MG63 (cell line): ENCODE measurements around the gene MICALL2. TPM values are rescaled to one million over a fixed set of nuclear protein-coding genes. Genes with fewer than 3 reads are reported as not detected.
"Not testable (repeated sequence)": the region's sequence is repeated elsewhere in the genome, so short reads cannot be mapped to it uniquely, and the experiment has no call there.

Source experiments
- DNase-seq: peaks from one replicate; pipeline ENCODE4 v3.0.0-alpha.2; 2020
- H3K27me3 ChIP-seq: fragments of 250-450 bp; sonication (Bioruptor Pico); 2 replicates; pipeline ENCODE4 v1.5.1; 2020; ENCODE audit warnings: mild to moderate bottlenecking, moderate library complexity
- H3K36me3 ChIP-seq: fragments of 250-450 bp; sonication (Bioruptor Pico); 2 replicates; pipeline ENCODE4 v1.5.1; 2020; ENCODE audit warnings: mild to moderate bottlenecking, moderate library complexity
- H3K4me3 ChIP-seq: fragments of 250-450 bp; sonication (Bioruptor Pico); 2 replicates; pipeline ENCODE4 v1.5.1; 2020; ENCODE audit warnings: mild to moderate bottlenecking, moderate library complexity
- H3K9me3 ChIP-seq: fragments of 250-450 bp; sonication (Bioruptor Pico); 2 replicates; pipeline ENCODE4 v1.5.1; 2020; ENCODE audit warnings: mild to moderate bottlenecking, moderate library complexity
- total RNA-seq: library from RNA; depleted of rRNA; stranded (reverse); fragments of >200 nt; shearing (Covaris generic); gene quantifications from 2 replicates; pipeline ENCODE4 v1.2.3, GENCODE V29; 2014; ENCODE audit warnings: low replicate concordance

Gene MICALL2
- total RNA-seq, 1 experiment from 2014 or later, result 13.5 TPM

GRCh38 chr7:1446620-1447032, 12.6 kb downstream of the MICALL2 start:
- DNase-seq, result no peak
- Histone ChIP-seq H3K9me3 (no peaks in the 10 kb centered on the region), H3K27me3 (no peaks in the 10 kb centered on the region), H3K4me3 (no peak overlapping the region), H3K36me3 (no peaks in the 10 kb centered on the region; the same call in 1 of the 2 replicates)

GRCh38 chr7:1446026-1446425, 13.2 kb downstream of the MICALL2 start:
- not testable (repeated sequence) for H3K27me3 ChIP-seq, H3K36me3 ChIP-seq, H3K4me3 ChIP-seq, H3K9me3 ChIP-seq, DNase-seq

- no peaks in the 10 kb centered on the region; the same call in 1 of the 2 replicates for H3K36me3 ChIP-seq
- no peak overlapping the region for H3K4me3 ChIP-seq
- no peaks in the 10 kb centered on the region for H3K9me3 ChIP-seq
- H3K27me3 ChIP-seq, result no peaks in the 10 kb centered on the region
- no peak for DNase-seq
Measured at GRCh38 chr7:1445341-1445740, 13.9 kb downstream of the MICALL2 start.

- no peaks in the 10 kb centered on the region for H3K9me3 ChIP-seq
- H3K36me3 ChIP-seq, result no peaks in the 10 kb centered on the region; the same call in 1 of the 2 replicates
- H3K4me3 ChIP-seq, result no peak overlapping the region
- H3K27me3 ChIP-seq, result no peaks in the 10 kb centered on the region
- DNase-seq, result no peak
Measured at GRCh38 chr7:1444925-1445322, 14.3 kb downstream of the MICALL2 start.

- no peaks in the 10 kb centered on the region for H3K27me3 ChIP-seq
Measured at GRCh38 chr7:1444214-1444924, 14.9 kb downstream of the MICALL2 start.

GRCh38 chr7:1443587-1444200, 15.6 kb downstream of the MICALL2 start:
- H3K27me3 ChIP-seq, H3K36me3 ChIP-seq, H3K9me3 ChIP-seq, DNase-seq, H3K4me3 ChIP-seq: not testable (repeated sequence)

More at GRCh38 chr7:1444214-1444924, 14.9 kb downstream of the MICALL2 start:
- Histone ChIP-seq H3K4me3 (no peak overlapping the region), H3K9me3 (no peaks in the 10 kb centered on the region), H3K36me3 (peaks cover 2% of the 10 kb centered on the region; the same call in 1 of the 2 replicates)
- DNase-seq, result no peak

- H3K27me3 ChIP-seq, result no peaks in the 10 kb centered on the region
- H3K4me3 ChIP-seq, result no peak overlapping the region
- no peak for DNase-seq
- no peaks in the 10 kb centered on the region for H3K9me3 ChIP-seq
- peaks cover 5% of the 10 kb centered on the region; the same call in 1 of the 2 replicates for H3K36me3 ChIP-seq
Measured at GRCh38 chr7:1442355-1443124, 16.7 kb downstream of the MICALL2 start.

GRCh38 chr7:1441615-1442354, 17.5 kb downstream of the MICALL2 start:
- Histone ChIP-seq H3K4me3 (no peak overlapping the region), H3K9me3 (no peaks in the 10 kb centered on the region), H3K36me3 (peaks cover 5% of the 10 kb centered on the region; the same call in 1 of the 2 replicates), H3K27me3 (no peaks in the 10 kb centered on the region)
- DNase-seq, result no peak

- no peaks in the 10 kb centered on the region for H3K27me3 ChIP-seq
- H3K4me3 ChIP-seq, result no peak overlapping the region
- no peak for DNase-seq
- peaks cover 5% of the 10 kb centered on the region; the same call in 1 of the 2 replicates for H3K36me3 ChIP-seq
- no peaks in the 10 kb centered on the region for H3K9me3 ChIP-seq
Measured at GRCh38 chr7:1440620-1441019, 18.6 kb downstream of the MICALL2 start.

GRCh38 chr7:1439373-1440363, 19.6 kb downstream of the MICALL2 start:
- DNase-seq, result no peak
- peaks cover 5% of the 10 kb centered on the region; the same call in 1 of the 2 replicates for H3K36me3 ChIP-seq
- H3K27me3 ChIP-seq, result no peaks in the 10 kb centered on the region
- no peak overlapping the region for H3K4me3 ChIP-seq
- H3K9me3 ChIP-seq, result no peaks in the 10 kb centered on the region

GRCh38 chr7:1438821-1439220, 20.4 kb downstream of the MICALL2 start:
- H3K36me3 ChIP-seq, result peaks cover 5% of the 10 kb centered on the region; the same call in 1 of the 2 replicates
- no peaks in the 10 kb centered on the region for H3K9me3 ChIP-seq
- H3K27me3 ChIP-seq, result no peaks in the 10 kb centered on the region
- no peak overlapping the region for H3K4me3 ChIP-seq
- no peak for DNase-seq

- Histone ChIP-seq H3K4me3 (no peak overlapping the region), H3K9me3 (no peaks in the 10 kb centered on the region), H3K27me3 (no peaks in the 10 kb centered on the region), H3K36me3 (peaks cover 5% of the 10 kb centered on the region; the same call in 1 of the 2 replicates)
- DNase-seq, result no peak
Measured at GRCh38 chr7:1438208-1438607, 21.1 kb downstream of the MICALL2 start.

- DNase-seq, result no peak
- H3K9me3 ChIP-seq, result no peaks in the 10 kb centered on the region
- H3K27me3 ChIP-seq, result no peaks in the 10 kb centered on the region
- H3K4me3 ChIP-seq, result no peak overlapping the region
- peaks cover 5% of the 10 kb centered on the region; the same call in 1 of the 2 replicates for H3K36me3 ChIP-seq
Measured at GRCh38 chr7:1437155-1437880, 22.0 kb downstream of the MICALL2 start.

GRCh38 chr7:1436608-1437007, 22.7 kb downstream of the MICALL2 start:
- H3K9me3 ChIP-seq, result no peaks in the 10 kb centered on the region
- DNase-seq, result no peak
- H3K27me3 ChIP-seq, result no peaks in the 10 kb centered on the region
- no peak overlapping the region for H3K4me3 ChIP-seq
- peaks cover 5% of the 10 kb centered on the region; the same call in 1 of the 2 replicates for H3K36me3 ChIP-seq
